ENCODE measurements around the gene MYOM3. TPM values are rescaled to one million over a fixed set of nuclear protein-coding genes. Genes with fewer than 3 reads are reported as not detected.

The MYOM3 gene
- total and polyA plus RNA-seq, 2 of the 13 experiments (the other 11 are each of a cell fraction or from before 2014, with no cell fraction given), result 5.8 to 15.3 TPM

DNA sequence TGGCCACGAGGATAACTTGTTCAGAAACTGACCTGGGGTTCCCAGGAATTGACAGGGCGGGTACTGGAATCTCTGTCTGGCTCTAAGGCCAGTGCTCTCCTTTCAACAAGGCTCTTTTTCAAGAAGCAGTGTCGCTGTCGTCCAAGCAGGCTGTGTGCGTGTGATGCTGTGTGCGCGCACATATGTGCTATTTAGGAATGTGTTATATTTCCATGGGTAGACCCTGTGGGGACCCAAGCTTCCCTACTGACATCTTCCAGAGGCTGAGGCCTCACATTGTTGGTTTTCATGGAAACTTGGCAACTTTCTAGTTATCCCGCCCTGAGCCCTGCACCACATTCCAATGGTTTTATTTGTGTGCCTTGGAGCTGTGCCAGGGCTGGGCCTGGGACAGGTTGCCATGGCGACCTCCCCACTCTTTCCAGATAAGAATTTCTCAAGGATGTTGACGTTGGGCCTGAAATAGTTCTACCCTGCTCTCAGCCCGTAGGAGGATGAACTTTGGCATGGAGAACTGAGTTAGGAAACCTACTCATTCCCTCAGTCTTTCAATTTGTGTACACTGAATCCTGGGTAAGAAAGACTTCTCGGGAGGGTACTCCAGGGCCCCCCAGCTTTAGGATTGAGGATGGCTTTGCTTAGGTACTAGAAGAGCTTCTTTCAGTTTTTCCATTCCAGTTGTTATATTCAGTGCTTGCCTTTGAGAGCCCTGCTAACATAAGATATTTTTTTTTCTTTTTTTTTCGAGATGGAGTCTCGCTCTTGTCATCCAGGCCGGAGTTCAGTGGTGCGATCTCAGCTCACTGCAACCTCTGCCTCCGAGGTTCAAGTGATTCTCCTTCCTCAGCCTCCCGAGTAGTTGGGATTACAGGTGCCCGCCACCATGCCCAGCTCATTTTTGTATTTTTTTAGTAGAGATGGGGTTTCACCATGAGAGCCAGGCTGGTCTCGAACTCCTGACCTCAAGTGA, 93.0 kb downstream of the MYOM3 start (continued):
- TF ChIP-seq CREB1 (IDR thresholded peaks at IDR 0.05), result no peak
- TF ChIP-seq CREB1 (CRISPR knock-in tag; IDR thresholded peaks at IDR 0.05), result peak; percentile 83
- TF ChIP-seq CCDC6 (CRISPR knock-in tag; IDR thresholded peaks at IDR 0.05), result no peak
- TF ChIP-seq SYNCRIP (IDR thresholded peaks at IDR 0.05; ENCODE audit: insufficient read depth, low read depth, low read length), result no peak
- TF ChIP-seq, protein P1, sequence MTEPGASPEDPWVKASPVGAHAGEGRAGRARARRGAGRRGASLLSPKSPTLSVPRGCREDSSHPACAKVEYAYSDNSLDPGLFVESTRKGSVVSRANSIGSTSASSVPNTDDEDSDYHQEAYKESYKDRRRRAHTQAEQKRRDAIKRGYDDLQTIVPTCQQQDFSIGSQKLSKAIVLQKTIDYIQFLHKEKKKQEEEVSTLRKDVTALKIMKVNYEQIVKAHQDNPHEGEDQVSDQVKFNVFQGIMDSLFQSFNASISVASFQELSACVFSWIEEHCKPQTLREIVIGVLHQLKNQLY (CRISPR knock-in tag; IDR thresholded peaks at IDR 0.05), result peak; percentile 35; the same call in 1 of the 2 replicates
- TF ChIP-seq ZNF547 (CRISPR knock-in tag; IDR thresholded peaks at IDR 0.05), result no peak
- TF ChIP-seq, protein P2, sequence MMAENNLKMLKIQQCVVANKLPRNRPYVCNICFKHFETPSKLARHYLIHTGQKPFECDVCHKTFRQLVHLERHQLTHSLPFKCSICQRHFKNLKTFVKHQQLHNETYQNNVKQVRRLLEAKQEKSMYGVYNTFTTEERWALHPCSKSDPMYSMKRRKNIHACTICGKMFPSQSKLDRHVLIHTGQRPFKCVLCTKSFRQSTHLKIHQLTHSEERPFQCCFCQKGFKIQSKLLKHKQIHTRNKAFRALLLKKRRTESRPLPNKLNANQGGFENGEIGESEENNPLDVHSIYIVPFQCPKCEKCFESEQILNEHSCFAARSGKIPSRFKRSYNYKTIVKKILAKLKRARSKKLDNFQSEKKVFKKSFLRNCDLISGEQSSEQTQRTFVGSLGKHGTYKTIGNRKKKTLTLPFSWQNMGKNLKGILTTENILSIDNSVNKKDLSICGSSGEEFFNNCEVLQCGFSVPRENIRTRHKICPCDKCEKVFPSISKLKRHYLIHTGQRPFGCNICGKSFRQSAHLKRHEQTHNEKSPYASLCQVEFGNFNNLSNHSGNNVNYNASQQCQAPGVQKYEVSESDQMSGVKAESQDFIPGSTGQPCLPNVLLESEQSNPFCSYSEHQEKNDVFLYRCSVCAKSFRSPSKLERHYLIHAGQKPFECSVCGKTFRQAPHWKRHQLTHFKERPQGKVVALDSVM (CRISPR knock-in tag; IDR thresholded peaks at IDR 0.05), result peak; percentile 47
- no peak for TF ChIP-seq ZNF30 (CRISPR knock-in tag; IDR thresholded peaks at IDR 0.05)
- peak; percentile 84 to 85 for TF ChIP-seq EP300 (IDR thresholded peaks at IDR 0.05; ENCODE audit: low read depth in 2 of 2, low read length in 2 of 2)
- peak; percentile 83 for TF ChIP-seq EP300 (CRISPR knock-in tag; IDR thresholded peaks at IDR 0.05; ENCODE audit: borderline replicate concordance)
- peak; percentile 46; the same call in 1 of the 2 replicates for TF ChIP-seq ZNF292 (CRISPR knock-in tag; IDR thresholded peaks at IDR 0.05; ENCODE audit: borderline replicate concordance, low read depth)
- no peak for TF ChIP-seq AGO2 (optimal IDR thresholded peaks at IDR 0.05; ENCODE audit: low read depth, low read length)
- TF ChIP-seq, protein P3, sequence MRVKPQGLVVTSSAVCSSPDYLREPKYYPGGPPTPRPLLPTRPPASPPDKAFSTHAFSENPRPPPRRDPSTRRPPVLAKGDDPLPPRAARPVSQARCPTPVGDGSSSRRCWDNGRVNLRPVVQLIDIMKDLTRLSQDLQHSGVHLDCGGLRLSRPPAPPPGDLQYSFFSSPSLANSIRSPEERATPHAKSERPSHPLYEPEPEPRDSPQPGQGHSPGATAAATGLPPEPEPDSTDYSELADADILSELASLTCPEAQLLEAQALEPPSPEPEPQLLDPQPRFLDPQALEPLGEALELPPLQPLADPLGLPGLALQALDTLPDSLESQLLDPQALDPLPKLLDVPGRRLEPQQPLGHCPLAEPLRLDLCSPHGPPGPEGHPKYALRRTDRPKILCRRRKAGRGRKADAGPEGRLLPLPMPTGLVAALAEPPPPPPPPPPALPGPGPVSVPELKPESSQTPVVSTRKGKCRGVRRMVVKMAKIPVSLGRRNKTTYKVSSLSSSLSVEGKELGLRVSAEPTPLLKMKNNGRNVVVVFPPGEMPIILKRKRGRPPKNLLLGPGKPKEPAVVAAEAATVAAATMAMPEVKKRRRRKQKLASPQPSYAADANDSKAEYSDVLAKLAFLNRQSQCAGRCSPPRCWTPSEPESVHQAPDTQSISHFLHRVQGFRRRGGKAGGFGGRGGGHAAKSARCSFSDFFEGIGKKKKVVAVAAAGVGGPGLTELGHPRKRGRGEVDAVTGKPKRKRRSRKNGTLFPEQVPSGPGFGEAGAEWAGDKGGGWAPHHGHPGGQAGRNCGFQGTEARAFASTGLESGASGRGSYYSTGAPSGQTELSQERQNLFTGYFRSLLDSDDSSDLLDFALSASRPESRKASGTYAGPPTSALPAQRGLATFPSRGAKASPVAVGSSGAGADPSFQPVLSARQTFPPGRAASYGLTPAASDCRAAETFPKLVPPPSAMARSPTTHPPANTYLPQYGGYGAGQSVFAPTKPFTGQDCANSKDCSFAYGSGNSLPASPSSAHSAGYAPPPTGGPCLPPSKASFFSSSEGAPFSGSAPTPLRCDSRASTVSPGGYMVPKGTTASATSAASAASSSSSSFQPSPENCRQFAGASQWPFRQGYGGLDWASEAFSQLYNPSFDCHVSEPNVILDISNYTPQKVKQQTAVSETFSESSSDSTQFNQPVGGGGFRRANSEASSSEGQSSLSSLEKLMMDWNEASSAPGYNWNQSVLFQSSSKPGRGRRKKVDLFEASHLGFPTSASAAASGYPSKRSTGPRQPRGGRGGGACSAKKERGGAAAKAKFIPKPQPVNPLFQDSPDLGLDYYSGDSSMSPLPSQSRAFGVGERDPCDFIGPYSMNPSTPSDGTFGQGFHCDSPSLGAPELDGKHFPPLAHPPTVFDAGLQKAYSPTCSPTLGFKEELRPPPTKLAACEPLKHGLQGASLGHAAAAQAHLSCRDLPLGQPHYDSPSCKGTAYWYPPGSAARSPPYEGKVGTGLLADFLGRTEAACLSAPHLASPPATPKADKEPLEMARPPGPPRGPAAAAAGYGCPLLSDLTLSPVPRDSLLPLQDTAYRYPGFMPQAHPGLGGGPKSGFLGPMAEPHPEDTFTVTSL (CRISPR knock-in tag; IDR thresholded peaks at IDR 0.05; ENCODE audit: borderline replicate concordance), result peak; percentile 54; the same call in 1 of the 2 replicates
- TF ChIP-seq ZMAT3 (CRISPR knock-in tag; conservative IDR thresholded peaks at IDR 0.05), result no peak
- TF ChIP-seq ARNT (IDR thresholded peaks at IDR 0.05), result no peak
- no peak for TF ChIP-seq PHF20 (CRISPR knock-in tag; IDR thresholded peaks at IDR 0.05)
- TF ChIP-seq CENPX (CRISPR knock-in tag; IDR thresholded peaks at IDR 0.05), result no peak
- TF ChIP-seq ZNF24 (IDR thresholded peaks at IDR 0.05), result no peak
- no peak for TF ChIP-seq FLYWCH1 (CRISPR knock-in tag; IDR thresholded peaks at IDR 0.05)
- TF ChIP-seq SNAPC2 (CRISPR knock-in tag; IDR thresholded peaks at IDR 0.05), result no peak
- 0 out of 2 replicates have a peak, but pooled peaks have one; percentile 43 for TF ChIP-seq LCORL (IDR thresholded peaks at IDR 0.05)
- TF ChIP-seq LCORL (CRISPR knock-in tag; IDR thresholded peaks at IDR 0.05), result peak; percentile 87

Data from HepG2 (cell line).